EH (cell line): ENCODE measurements around the gene ARL14.

Experiments used
- DNase-seq: peaks from one replicate; pipeline ENCODE4 v3.0.0-alpha.2; 2015; ENCODE audit warnings: low read depth

Gene ARL14

DNA sequence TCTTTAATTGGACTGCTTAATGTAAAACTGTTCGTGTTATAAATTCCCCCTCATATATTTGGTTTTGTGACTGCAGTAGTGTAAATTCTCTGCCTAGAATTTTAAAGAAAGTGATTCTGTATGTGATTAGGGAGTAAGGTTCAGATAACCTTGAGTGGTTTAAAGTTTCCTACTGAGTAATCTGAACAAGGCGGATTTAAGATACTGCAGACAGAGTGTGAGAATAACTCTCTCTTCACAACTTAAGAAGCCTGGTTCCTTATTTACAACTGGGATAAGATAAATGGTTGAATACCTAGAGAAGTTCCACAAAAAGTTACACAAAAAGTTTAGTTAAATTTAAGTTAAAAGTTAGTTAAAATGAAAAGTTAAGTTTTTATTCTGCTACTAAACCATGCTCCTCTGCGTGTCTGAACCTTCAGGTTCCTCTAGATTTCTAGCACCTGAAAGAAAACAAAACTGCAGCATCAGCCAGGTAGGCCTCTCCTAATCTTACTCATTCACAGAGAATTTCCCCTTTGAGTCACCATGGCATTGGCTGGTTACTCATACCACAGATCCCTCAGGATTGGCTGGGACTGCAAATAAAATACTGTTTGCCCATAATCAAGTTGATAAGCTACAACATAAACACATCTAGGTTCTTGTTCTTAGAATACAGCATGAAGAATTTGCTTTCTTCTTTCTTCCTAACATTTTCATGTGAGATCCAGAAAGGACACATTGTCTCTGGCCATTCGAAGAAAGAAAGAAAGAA lies at the start of gene ARL14:
TSS of gene ARL14 (plus strand) at position 614 of the 757 bp plus-strand sequence. CDS start 187 bp downstream, outside the sequence.
- peak; percentile 49 for DNase-seq

DNA sequence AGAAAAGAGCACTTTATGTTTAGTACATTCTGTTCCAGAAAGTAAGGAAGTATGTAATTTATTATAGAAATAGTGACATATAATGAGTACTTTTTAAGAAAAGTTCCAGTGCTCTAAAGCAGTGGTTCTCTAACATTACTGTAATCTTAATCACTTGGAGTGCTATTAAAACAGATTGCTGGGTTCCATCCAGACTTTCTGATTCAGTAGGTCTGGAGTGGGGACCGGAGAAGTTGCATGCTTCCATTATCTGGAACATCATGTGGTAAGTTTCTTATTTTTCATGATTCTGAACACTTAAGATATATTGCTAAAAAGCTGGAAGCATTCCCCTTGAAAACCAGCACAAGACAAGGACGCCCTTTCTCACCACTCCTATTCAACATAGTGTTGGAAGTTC lies 47.5 kb upstream of the ARL14 start:
- DNase-seq, result peak; percentile 11

DNA sequence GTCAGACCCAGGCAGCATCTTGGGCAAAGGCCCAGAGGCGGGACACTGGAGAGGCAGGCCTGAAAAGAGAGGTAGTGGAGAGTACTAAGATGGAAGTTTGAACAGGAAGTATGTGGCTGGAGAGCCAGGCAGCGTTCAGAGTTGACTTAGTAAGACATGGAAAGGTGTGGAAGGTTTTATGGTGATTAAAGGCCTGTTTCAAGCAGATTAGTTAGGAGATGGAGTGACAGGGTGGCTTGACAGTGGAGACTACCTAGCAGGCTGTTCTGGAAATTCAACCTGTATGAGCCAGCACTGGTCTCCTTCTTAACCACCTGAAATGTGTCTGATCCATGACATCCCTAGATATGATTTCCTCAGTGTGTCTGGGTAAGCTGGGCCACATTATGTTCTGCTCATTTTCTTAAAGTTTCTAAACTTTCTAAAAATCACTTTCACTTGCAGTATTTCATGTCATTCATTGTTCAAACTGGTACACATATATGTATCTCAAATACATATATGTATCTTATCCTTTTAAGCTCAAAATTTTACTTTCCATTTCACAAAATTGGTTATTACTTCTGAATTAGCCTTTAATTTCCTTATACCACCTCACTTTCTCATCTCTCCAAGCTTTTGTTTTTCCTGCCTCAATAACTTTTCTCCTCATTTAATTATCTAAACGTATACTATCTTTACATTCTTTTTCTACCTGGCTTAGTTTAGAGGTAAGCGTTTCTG lies 43.4 kb upstream of the ARL14 start:
- no peak for DNase-seq

DNA sequence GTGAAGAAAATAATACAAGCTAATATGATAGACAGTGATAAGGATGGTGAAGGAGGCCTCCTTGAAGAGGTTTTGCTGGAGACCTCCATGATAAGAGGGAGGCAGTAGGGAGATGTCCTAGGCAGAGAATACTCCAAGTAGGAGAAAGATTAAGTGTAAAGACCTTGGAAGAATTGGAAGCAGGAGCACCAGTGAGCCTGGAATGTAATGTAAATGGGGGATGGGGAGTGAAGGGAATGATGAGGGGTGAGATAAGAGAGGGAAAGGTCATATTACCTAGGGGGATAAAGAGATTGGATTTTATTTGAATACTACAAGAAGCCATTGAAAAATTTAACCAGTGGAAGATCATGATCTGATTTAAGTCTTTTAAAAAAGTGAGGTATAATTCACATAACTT lies 41.7 kb upstream of the ARL14 start:
- DNase-seq, result no peak

DNA sequence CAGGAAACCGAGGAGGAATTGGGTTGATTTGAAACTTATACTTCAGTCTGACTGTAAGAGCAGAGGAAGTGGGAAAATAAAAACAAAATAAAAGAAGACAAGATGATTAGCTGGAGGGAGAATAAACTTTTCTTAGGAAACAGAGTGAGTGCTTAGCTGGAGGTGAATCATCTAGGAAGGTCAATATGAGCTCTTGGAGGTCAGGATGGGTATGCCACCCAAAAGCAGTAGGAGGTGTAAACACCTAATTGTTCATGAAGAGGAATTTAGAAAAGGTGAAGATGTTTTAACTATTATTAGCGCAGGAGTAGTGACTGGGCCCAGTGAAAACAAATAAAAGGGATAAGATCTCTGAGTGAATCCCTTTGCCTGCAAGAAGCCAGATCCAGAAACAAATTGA lies 39.9 kb upstream of the ARL14 start:
- peak; percentile 24 for DNase-seq

DNA sequence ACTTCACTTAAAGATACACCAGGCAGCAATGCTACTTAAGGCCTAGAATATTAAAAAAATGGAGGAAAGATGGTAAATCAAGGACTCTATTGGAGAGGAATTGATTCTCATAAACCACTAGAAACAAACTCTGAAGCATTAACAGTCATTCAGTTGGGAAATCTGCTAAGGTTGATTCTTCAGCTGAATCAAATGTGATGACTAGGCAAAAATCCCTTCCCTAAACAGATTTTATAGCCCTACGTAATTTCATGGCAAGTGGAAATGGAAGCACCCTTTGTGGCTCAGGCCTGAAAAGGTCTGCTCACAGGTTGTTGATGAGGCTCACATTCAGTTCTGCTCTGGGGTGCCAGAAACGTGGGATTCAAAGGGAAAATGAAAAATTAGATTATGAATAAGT lies 38.8 kb upstream of the ARL14 start:
- no peak for DNase-seq

DNA sequence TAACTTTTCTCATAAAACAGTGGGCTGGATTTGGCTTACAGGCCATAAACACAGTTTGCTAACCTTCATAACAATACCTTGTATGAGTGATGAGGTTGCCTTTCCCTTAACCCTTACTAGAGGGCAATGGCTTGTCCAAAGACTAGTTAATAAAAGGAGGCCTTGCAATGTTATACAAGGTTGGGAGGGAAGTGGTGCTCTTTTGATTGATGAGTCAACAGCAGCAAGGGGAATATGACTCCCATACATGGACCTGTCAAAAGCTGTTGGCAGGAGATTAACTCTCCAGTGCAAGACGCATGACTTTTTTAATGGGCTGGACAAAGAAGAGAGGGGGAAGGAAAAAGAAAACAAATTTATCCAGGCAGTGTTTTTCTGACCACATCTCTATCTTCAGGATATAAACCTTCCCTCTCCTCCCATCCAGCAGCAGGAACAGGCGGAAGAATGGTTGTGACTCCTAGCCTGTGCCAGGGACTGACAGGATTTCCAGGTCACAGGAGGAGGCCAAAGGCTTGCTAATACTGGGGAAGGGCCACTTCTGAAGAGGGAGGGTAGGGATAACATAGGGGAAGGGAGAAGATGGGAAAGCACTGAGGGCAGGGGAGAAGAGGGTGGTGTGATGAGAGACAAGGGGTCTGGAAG lies 35.2 kb upstream of the ARL14 start:
- peak; percentile 60 for DNase-seq

DNA sequence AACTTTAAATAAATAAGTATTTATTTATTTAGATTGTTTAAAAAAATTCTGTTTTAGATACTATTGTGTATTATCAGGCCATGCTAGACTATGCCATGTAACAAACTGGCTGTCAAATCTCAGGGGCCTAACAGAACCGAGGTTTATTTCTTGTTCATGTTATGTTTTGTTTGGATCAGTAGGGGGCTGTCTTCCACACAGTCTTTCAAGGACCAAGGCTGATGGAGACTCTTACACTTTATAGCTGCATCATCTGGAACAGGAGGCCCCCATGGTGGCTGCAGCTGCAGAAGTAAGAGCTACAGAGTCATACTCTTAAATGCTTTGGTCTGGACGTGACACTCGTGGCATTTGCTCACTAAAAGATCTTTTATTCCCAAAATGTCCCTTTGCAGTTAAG lies 33.0 kb upstream of the ARL14 start:
- DNase-seq, result no peak

DNA sequence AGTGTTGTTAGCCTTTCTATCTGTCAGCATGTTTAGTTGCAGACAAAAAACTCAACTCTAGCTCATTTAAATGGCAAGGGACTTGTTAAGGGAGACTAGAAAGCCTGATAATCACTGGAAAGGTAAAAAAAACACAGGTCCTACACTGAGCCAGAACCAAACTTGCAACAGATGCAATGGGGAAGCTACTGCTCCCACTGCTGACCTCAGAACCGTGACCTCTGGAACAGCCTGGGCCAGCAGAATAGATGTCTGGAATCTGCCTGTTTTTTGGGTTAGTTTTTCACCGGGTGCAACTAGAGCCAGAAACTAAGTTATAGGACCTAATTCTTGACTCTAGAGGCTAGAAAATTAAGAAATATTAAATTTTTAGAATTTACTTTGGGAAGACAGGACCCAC lies 32.5 kb upstream of the ARL14 start:
- DNase-seq, result no peak

DNA sequence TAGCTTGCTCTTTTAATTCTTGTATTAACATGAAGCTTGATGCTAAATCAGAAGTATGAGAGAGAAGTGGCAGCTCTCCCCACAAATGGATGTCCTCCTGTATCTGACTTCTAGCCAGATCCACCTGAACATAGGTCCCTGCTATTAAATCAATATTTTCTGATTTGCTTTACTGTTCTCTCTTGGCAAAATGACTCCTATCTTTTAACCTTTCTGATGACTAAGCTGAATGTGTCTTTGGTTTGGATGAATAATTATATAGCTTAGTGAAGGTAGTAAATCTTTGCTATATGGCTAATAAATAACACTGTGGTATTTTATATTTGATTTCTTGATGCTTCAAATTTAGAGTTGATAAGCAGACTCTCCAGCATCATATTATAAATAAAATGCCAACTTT lies 28.3 kb upstream of the ARL14 start:
- no peak for DNase-seq

DNA sequence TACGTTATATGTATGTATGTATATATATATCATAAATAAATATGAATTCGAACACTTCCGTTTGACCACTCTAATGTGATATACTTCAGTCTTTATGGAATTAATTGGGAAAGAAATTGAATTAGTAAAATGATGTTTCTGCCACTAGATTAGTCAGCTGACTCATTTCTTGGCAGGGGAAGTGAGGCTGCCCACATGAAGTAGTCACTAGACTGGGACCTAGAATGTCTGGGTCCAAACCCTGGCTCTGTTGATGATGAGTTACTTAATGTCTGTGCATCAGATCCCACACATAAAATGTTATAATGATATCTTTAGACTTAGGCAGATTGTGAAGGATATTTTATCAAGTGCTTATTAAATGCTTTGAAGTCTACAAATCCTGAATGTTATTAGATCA lies 27.4 kb upstream of the ARL14 start:
- no peak for DNase-seq

DNA sequence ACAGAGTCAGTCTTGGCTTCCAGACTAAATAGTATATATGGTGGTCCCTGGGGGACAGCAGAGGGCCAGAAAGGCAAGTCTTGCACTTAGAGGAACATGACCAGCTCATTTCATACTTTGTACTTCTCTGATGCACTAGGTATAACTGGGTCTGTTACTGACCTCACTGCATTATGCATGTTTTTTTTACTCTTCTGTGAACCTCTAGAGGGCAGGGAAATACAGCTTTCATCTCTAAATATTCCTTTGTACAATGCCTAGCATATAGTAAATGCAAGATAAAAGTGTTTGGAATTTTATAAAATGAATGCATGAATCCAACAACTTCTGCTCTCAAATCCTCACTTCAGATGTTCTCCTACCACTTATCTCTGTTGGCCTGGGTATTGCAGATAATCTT lies 23.4 kb upstream of the ARL14 start:
- no peak for DNase-seq

DNA sequence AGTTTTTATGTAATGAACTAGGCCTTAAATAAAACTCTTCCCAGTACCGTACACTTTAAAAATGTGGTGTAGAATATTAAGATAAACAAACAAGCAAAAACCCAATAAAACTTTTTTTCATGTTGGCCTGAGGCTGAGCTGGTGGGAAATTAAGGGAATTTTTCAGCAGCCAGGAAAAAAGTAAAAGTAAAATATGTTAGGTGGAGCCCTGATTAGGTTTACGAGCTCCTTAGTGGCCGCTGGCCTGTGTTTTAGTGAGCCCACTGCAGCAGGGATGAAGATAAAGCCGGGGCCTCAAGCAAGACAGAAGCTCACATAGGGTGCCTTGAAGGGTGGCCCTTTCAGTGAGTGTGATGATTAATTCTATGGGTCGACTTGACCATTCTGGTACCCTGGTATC lies 16.1 kb upstream of the ARL14 start:
- DNase-seq, result no peak

DNA sequence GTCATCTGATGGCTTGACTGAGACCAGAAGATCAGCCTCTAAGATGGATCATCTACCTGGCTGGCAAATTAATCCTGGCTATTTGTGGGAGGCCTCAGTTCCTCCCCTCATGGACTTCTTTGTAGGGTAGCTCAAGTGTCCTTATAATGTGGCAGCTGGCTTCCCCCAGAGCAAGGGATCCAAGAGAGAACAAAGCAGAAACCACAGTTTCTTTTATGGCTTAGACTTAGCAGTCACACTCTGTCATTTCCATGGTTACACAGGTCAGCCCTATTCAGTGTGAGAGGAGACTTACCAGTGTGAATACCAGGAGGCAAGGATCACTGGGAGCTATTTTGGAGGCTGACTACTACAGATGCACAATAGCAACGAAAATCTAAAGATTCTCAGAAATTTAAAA lies 15.3 kb upstream of the ARL14 start:
- peak; percentile 29 for DNase-seq

DNA sequence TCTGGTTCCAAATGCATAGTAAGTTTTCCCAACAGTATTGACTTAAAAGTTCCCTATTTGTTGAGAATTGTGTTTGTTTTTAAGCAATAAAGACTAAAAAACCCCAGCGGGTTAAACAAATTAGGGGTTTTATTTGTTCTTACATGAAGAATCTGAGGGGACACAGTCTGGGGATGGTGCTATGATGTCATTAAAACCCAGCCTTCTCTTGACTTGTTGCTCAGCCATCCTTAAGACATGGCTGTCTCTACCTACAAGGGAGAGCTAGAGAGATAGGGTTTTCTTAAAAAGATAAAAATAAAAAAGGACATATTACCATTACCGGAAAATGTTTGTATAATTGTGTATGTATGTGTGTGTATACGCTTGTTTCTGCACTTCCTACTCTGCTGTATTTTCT lies 11.7 kb upstream of the ARL14 start:
- no peak for DNase-seq

DNA sequence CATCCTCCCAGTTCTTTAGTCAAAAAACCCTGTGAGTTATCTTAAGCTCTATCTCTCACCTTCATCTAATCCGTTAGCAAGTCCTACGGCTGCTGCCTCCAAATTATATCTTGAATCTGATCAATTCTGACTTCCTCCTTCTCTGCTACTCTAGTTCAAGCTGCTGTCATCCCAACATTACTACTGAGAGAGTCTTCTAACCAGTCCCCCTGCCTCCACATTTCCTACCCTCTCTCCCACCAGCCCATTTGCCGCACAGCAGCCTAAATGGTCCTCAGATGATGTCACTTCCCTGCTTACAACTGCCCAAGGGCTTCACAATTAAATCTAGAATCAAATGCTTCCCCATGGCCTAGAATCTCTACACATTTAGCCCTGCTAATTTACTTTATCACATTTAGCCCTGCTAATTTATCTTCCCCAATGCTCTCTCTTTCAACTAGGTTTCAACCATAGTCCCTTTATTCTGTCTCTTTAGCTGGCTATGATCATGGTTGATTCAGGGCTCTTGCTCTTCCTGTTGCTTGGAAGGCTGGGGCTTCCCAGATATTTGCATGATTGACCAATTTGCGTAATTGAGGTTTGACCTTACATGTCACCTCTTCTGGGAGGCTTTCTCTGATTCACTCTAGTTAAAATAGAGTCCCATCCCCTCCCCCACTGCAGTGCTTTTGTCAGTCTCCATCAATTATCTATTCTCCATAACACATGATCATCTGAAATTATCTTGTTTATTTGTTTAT lies 11.0 kb upstream of the ARL14 start:
- peak; percentile 93 for DNase-seq

DNA sequence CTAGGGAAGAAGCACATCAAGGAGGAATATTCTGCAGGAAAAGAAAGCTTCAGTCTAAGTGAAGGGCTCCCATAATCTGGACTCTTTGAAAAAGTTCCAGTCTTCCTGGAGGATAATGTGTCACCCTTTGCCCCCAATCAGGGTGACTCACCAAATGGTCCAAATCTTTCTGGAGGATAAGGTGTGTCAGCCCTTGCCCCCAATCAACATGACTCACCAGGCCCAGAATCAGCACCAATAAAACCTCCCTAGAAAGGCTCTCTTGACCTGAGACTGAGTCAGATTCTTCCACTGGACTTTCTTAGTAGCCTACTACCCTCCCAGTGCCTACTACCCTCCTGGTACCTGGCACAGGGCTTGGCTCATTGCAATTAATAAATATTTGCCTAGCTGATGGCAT lies 9.5 kb upstream of the ARL14 start:
- DNase-seq, result peak; percentile 73

DNA sequence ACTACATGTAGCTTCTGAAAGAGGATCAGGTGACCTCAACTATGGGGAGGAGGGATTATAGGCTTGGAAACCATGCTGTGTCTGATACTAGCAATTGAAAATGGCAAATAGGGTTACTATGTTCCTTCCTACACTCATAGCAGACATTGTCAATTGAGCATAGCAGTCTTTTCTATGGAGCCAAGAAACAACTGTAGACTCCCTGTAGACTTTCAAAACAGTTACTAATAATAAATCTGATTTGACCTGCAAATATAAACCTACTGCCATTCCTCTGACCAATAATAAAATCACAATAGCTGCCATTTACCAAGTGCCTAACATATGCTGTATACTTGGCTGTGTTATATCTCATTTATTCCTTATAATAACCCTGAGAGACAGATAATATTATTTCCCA lies 8.5 kb upstream of the ARL14 start:
- DNase-seq, result no peak

DNA sequence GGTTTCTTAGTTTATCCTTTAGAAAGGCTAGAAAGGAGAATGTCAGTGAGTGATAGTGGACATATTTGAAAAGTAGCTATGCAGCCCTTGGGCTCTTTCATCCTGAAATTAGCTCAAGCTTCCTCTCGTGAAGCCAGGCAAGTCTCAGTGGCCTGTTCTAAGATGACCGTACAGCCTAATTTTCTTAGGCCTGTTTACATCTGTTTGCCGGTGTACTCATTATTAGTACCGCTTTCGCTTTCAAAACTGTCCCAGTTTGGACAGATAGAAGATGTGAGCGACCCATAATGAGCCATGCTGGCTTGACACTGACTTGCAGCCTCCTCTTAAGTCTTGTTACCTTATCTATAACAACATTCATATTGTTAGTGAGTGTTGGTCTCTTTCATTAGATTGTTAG lies 5.7 kb upstream of the ARL14 start:
- DNase-seq, result no peak

DNA sequence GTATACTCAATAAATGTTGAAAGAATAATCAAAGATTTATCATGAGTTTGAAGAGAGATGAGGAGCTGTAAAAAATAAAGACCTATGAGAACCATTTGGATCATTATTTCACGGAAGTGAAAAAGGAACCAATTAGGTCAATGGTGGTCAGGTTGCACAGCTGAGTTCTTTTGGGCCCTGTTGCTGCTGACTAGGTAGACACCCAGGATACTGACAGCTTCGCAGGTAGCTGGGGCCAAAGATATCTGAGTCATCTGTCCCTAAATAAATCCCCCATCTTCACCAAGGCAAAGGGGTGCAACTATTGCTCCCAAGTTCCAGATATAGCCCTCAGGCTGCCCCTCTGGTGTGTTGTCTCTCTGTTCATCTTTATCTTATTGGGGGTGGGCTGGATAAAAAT lies 5.0 kb upstream of the ARL14 start:
- DNase-seq, result no peak

DNA sequence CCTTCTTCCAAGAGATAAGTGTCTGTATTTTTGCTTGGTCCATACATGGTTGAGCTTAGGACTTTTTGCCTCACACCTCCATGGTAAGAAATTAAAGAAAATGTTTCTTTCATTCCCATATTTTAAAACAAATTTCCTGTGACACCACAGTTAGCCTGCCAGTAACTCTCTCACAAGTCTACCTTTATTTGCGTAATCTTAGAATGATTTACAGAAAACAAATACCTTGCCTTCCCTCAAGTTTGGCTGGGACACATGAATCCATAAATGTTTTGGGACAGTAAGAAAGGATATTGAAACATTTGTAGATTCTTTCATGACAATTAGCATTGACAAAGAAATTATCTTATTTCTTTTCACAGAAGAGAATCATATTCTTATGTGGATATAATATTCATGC lies 3.8 kb upstream of the ARL14 start:
- no peak for DNase-seq

DNA sequence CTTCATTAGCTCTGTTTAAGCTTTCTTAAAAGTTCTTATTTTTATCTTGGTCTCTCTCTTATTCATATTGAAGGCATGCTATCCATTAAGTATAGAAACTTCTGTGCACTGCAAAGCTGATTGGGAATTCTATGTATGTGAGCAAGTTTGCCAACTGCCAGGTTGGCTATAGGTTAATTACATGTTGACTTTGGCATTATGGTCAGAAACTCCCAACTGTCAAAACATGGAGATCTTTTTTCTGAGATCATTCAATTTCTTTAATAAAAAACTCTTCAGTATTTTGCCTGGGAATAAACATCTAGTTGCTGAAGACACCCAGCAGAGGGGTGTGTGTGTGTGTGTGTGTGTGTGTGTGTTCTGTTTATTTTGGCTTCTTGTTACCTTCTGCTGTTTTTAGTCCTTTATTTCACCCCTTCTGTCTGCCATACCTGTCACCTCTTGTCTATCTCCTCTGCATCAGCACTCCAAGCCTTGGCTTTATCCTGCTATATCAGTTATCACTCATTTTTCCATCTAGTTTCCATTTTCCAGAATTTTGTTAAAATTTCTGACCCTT lies 1.3 kb upstream of the ARL14 start:
- DNase-seq, result no peak
